ENCODE measurements around the gene PTH2.

DNA sequence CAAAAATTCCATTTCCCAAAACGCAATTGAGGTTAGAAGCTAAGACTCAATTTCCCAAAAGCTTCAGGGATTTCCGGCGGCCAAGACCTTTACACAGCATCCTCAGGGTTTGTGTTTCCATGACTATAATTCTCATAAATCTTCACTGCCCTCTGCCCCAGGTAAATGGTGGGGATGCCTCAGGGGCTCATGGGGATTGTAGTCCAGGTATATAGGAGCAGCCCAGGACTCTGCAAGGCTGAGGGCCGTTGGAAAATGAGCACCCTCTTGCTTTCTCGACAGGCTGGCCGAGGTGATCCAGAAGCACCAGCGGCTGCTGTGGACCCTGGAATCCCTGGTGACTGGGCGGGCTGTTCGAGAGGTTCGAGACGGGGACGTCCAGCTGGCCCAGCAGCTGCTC, 36.1 kb upstream of the PTH2 start:
- TF ChIP-seq, protein P1, sequence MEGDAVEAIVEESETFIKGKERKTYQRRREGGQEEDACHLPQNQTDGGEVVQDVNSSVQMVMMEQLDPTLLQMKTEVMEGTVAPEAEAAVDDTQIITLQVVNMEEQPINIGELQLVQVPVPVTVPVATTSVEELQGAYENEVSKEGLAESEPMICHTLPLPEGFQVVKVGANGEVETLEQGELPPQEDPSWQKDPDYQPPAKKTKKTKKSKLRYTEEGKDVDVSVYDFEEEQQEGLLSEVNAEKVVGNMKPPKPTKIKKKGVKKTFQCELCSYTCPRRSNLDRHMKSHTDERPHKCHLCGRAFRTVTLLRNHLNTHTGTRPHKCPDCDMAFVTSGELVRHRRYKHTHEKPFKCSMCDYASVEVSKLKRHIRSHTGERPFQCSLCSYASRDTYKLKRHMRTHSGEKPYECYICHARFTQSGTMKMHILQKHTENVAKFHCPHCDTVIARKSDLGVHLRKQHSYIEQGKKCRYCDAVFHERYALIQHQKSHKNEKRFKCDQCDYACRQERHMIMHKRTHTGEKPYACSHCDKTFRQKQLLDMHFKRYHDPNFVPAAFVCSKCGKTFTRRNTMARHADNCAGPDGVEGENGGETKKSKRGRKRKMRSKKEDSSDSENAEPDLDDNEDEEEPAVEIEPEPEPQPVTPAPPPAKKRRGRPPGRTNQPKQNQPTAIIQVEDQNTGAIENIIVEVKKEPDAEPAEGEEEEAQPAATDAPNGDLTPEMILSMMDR (IDR thresholded peaks at IDR 0.05), result no peak
- no peak for TF ChIP-seq POLR2A (IDR thresholded peaks at IDR 0.05; ENCODE audit: low read depth)
- TF ChIP-seq EP300 (IDR thresholded peaks at IDR 0.05), result no peak

Measured in esophagus muscularis mucosa (tissue), 4 donors.